IPS DF 4.7 (cell line): ENCODE data around the gene PTMA.
"Not testable (repeated sequence)": the region's sequence is repeated elsewhere in the genome, so short reads cannot be mapped to it uniquely, and the experiment has no call there.

ENCODE experiments used
- DNase-seq: peaks from one replicate; pipeline ENCODE4 v3.0.0-alpha.2; 2013; ENCODE audit warnings: low spot score; ENCODE audit errors: extremely low read depth

The PTMA gene

GRCh38 chr2:231692847-231693246 lies 15.5 kb upstream of the PTMA start:
- DNase-seq = no peak

GRCh38 chr2:231693956-231694355 lies 14.4 kb upstream of the PTMA start:
- no peak for DNase-seq

- no peak for DNase-seq
Measured at GRCh38 chr2:231696004-231696367, 12.3 kb upstream of the PTMA start.

- no peak for DNase-seq
Measured at GRCh38 chr2:231699006-231699405, 9.3 kb upstream of the PTMA start.

GRCh38 chr2:231701456-231702373 lies 6.6 kb upstream of the PTMA start:
- DNase-seq = no peak

- no peak for DNase-seq
Measured at GRCh38 chr2:231704017-231704416, 4.3 kb upstream of the PTMA start.

GRCh38 chr2:231706731-231707624 lies 1.3 kb upstream of the PTMA start:
- DNase-seq = no peak

GRCh38 chr2:231707625-231707926 lies 749 bp upstream of the PTMA start:
- no peak for DNase-seq

- DNase-seq = no peak
Measured at GRCh38 chr2:231708773-231709635, 679 bp downstream of the PTMA start.

- no peak for DNase-seq
Measured at GRCh38 chr2:231709636-231709980, 1.3 kb downstream of the PTMA start.

- no peak for DNase-seq
Measured at GRCh38 chr2:231709981-231710798, 1.9 kb downstream of the PTMA start.

- no peak for DNase-seq
Measured at GRCh38 chr2:231710799-231711676, 2.7 kb downstream of the PTMA start.

- DNase-seq = no peak
Measured at GRCh38 chr2:231711677-231712450, 3.5 kb downstream of the PTMA start.

- DNase-seq = not testable (repeated sequence)
Measured at GRCh38 chr2:231712451-231713021, 4.2 kb downstream of the PTMA start.

GRCh38 chr2:231713406-231713729 lies 5.0 kb downstream of the PTMA start:
- DNase-seq = not testable (repeated sequence)

- no peak for DNase-seq
Measured at GRCh38 chr2:231713730-231714638, 5.7 kb downstream of the PTMA start.

GRCh38 chr2:231714639-231715498 lies 6.5 kb downstream of the PTMA start:
- no peak for DNase-seq
